ENCODE results near the gene LRRC37B.
"Not testable (repeated sequence)": the region's sequence is repeated elsewhere in the genome, so short reads cannot be mapped to it uniquely, and the experiment has no call there.

The LRRC37B gene

GRCh38 chr17:32084942-32085829, 78.0 kb downstream of the LRRC37B start:
- H2AFZ ChIP-seq (ENCODE audit: low read depth, low read length); H3K4me1 ChIP-seq (ENCODE audit: insufficient read depth, low read length); H3K4me3 ChIP-seq (ENCODE audit: low read length); H3K9me3 ChIP-seq (ENCODE audit: low read length); H3K27me3 ChIP-seq (ENCODE audit: insufficient read depth, low read length); H3K36me3 ChIP-seq (ENCODE audit: insufficient read depth, low read length): not testable (repeated sequence)

GRCh38 chr17:32086833-32087232, 79.7 kb downstream of the LRRC37B start:
- H3K4me1 ChIP-seq (ENCODE audit: insufficient read depth, low read length); H3K36me3 ChIP-seq (ENCODE audit: insufficient read depth, low read length); H3K9me3 ChIP-seq (ENCODE audit: low read length); H3K4me3 ChIP-seq (ENCODE audit: low read length); H3K27me3 ChIP-seq (ENCODE audit: insufficient read depth, low read length); H2AFZ ChIP-seq (ENCODE audit: low read depth, low read length): not testable (repeated sequence)

GRCh38 chr17:32092062-32092461, 84.9 kb downstream of the LRRC37B start:
- H3K27me3 ChIP-seq (ENCODE audit: insufficient read depth, low read length); H3K9me3 ChIP-seq (ENCODE audit: low read length); H2AFZ ChIP-seq (ENCODE audit: low read depth, low read length); H3K4me3 ChIP-seq (ENCODE audit: low read length); H3K36me3 ChIP-seq (ENCODE audit: insufficient read depth, low read length); H3K4me1 ChIP-seq (ENCODE audit: insufficient read depth, low read length): not testable (repeated sequence)

GRCh38 chr17:32099686-32100085, 92.5 kb downstream of the LRRC37B start:
- H2AFZ ChIP-seq (ENCODE audit: low read depth, low read length), result no peak overlapping the region
- no peak overlapping the region for H3K4me3 ChIP-seq (ENCODE audit: low read length)
- no peaks in the 10 kb centered on the region for H3K4me1 ChIP-seq (ENCODE audit: insufficient read depth, low read length)
- no peaks in the 10 kb centered on the region for H3K27me3 ChIP-seq (ENCODE audit: insufficient read depth, low read length)
- H3K36me3 ChIP-seq (ENCODE audit: insufficient read depth, low read length), result no peaks in the 10 kb centered on the region
- H3K9me3 ChIP-seq (ENCODE audit: low read length), result no peaks in the 10 kb centered on the region

GRCh38 chr17:32100323-32100722, 93.1 kb downstream of the LRRC37B start:
- H3K9me3 ChIP-seq (ENCODE audit: low read length); H2AFZ ChIP-seq (ENCODE audit: low read depth, low read length); H3K4me1 ChIP-seq (ENCODE audit: insufficient read depth, low read length); H3K36me3 ChIP-seq (ENCODE audit: insufficient read depth, low read length); H3K27me3 ChIP-seq (ENCODE audit: insufficient read depth, low read length); H3K4me3 ChIP-seq (ENCODE audit: low read length): not testable (repeated sequence)

- Histone ChIP-seq H3K9me3 (ENCODE audit: low read length) (no peaks in the 10 kb centered on the region), H3K27me3 (ENCODE audit: insufficient read depth, low read length) (no peaks in the 10 kb centered on the region), H3K4me3 (ENCODE audit: low read length) (no peak overlapping the region), H3K36me3 (ENCODE audit: insufficient read depth, low read length) (no peaks in the 10 kb centered on the region), H2AFZ (ENCODE audit: low read depth, low read length) (no peak overlapping the region), H3K4me1 (ENCODE audit: insufficient read depth, low read length) (no peaks in the 10 kb centered on the region)
These were observed 93.9 kb downstream of the LRRC37B start for GRCh38 chr17:32100971-32101631.

GRCh38 chr17:32102172-32102571, 95.0 kb downstream of the LRRC37B start:
- no peak overlapping the region for H2AFZ ChIP-seq (ENCODE audit: low read depth, low read length)
- no peak overlapping the region for H3K4me3 ChIP-seq (ENCODE audit: low read length)
- H3K9me3 ChIP-seq (ENCODE audit: low read length), result no peaks in the 10 kb centered on the region
- H3K36me3 ChIP-seq (ENCODE audit: insufficient read depth, low read length), result no peaks in the 10 kb centered on the region
- H3K27me3 ChIP-seq (ENCODE audit: insufficient read depth, low read length), result no peaks in the 10 kb centered on the region
- no peaks in the 10 kb centered on the region for H3K4me1 ChIP-seq (ENCODE audit: insufficient read depth, low read length)

GRCh38 chr17:32102646-32103186, 95.5 kb downstream of the LRRC37B start:
- Histone ChIP-seq H3K36me3 (ENCODE audit: insufficient read depth, low read length) (no peaks in the 10 kb centered on the region), H3K9me3 (ENCODE audit: low read length) (no peaks in the 10 kb centered on the region), H3K27me3 (ENCODE audit: insufficient read depth, low read length) (no peaks in the 10 kb centered on the region), H3K4me3 (ENCODE audit: low read length) (no peak overlapping the region), H2AFZ (ENCODE audit: low read depth, low read length) (no peak overlapping the region), H3K4me1 (ENCODE audit: insufficient read depth, low read length) (no peaks in the 10 kb centered on the region)
